ENCODE data around the gene ZNF646.

The ZNF646 gene

DNA sequence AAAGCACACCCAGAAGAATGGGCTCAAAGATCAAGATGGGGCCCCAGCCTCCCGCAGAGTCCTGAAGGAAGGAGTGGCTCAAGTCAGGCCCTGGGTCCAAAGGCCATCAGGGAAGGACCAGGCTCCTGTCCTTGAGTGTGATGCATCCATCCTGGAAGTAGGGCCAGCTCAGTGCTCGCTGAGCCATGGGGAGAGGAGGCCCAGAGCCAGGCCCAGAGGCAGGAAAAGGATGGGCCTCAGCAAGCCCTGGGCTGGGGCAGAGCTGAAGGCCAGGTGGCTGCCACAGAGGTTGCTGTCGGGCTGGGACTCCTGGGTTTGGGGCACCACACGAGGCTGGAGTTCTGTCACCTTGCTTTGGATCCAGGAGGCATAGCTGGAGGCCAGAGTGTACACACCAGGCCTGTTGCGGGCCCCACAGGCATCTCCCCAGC lies 57.6 kb downstream of the ZNF646 start:
- H3K4me3 ChIP-seq (ENCODE audit: low read depth, low read length), result no peak overlapping the region
- DNase-seq (ENCODE audit: low read depth), result no peak
- TF ChIP-seq, protein P1, sequence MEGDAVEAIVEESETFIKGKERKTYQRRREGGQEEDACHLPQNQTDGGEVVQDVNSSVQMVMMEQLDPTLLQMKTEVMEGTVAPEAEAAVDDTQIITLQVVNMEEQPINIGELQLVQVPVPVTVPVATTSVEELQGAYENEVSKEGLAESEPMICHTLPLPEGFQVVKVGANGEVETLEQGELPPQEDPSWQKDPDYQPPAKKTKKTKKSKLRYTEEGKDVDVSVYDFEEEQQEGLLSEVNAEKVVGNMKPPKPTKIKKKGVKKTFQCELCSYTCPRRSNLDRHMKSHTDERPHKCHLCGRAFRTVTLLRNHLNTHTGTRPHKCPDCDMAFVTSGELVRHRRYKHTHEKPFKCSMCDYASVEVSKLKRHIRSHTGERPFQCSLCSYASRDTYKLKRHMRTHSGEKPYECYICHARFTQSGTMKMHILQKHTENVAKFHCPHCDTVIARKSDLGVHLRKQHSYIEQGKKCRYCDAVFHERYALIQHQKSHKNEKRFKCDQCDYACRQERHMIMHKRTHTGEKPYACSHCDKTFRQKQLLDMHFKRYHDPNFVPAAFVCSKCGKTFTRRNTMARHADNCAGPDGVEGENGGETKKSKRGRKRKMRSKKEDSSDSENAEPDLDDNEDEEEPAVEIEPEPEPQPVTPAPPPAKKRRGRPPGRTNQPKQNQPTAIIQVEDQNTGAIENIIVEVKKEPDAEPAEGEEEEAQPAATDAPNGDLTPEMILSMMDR (IDR thresholded peaks at IDR 0.05; ENCODE audit: low read depth, low read length), result no peak
- TF ChIP-seq POLR2A (IDR thresholded peaks at IDR 0.05; ENCODE audit: extremely low read depth, insufficient read length) (no peak), MAX (IDR thresholded peaks at IDR 0.05; ENCODE audit: low read depth, low read length) (no peak), MYC (IDR thresholded peaks at IDR 0.05; ENCODE audit: low read depth, low read length) (no peak)

DNA sequence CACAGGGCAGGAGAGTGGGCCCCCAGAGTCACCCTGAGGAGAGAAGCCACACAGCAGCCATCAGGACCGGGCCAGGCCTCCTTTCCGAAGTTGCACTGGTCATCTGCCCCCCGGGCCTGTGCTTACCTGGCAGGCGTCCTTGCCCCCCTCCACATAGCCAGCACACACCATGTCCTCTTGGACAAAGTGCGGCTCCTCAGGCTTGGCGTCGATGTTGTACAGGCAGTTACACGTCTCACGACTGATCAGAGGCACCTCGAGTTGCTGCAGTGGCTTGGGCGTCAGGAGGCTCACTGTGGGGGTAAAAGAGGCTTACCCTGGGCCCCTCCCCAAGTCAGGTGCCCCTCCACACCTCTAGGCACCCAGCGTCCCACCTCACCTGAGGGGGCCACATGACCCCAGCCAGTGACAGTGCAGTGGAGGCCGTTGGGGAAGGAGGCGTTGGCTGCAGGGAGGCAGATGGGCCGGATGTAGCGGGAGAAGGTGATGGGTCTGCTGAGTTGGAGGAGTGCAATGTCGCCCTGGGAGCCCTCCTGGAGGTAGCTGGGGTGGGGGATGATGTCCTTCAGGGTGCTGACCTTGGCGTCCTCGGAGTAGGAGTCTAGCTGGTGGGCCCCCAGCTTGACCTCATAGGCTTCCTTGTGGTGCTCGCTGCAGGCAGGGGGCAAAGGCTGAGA lies 58.2 kb downstream of the ZNF646 start:
- no peak for DNase-seq (ENCODE audit: low read depth)
- no peak overlapping the region for H3K4me3 ChIP-seq (ENCODE audit: low read depth, low read length)
- TF ChIP-seq, protein P1 (IDR thresholded peaks at IDR 0.05; ENCODE audit: low read depth, low read length), result no peak
- TF ChIP-seq POLR2A (IDR thresholded peaks at IDR 0.05; ENCODE audit: extremely low read depth, insufficient read length), result no peak
- TF ChIP-seq MAX (IDR thresholded peaks at IDR 0.05; ENCODE audit: low read depth, low read length), result no peak
- no peak for TF ChIP-seq MYC (IDR thresholded peaks at IDR 0.05; ENCODE audit: low read depth, low read length)

DNA sequence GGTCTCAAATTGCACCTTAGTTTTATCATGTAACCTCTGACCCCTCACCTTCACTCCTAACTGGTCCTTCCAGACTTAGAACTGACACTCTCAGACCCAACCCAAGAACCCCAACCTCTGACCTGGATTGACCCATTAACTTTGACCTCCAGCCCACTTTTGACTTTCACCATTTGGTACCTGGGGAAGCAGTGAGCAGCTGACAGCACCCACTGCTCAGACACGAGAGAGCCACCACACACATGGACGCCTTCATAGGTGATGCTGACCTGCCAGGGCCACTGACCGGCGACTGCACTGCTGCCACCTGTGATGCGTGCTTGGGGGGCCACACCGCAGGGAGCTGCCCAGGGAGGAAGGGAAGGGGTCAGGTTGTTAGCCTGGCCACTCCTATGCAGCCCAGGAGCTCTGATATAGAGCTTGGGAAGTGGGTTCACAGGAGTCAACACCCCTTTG lies 58.9 kb downstream of the ZNF646 start:
- no peak overlapping the region for H3K4me3 ChIP-seq (ENCODE audit: low read depth, low read length)
- no peak for DNase-seq (ENCODE audit: low read depth)
- TF ChIP-seq MYC (IDR thresholded peaks at IDR 0.05; ENCODE audit: low read depth, low read length) (no peak), POLR2A (IDR thresholded peaks at IDR 0.05; ENCODE audit: extremely low read depth, insufficient read length) (no peak), MAX (IDR thresholded peaks at IDR 0.05; ENCODE audit: low read depth, low read length) (no peak)
- TF ChIP-seq, protein P1 (IDR thresholded peaks at IDR 0.05; ENCODE audit: low read depth, low read length), result no peak
